ENCODE measurements around the gene METTL25. TPM values are rescaled to one million over a fixed set of nuclear protein-coding genes. Genes with fewer than 3 reads are reported as not detected.

The METTL25 gene
- total and polyA plus RNA-seq, 4 donors, result 2.6 to 25.1 (median 8.6) TPM

DNA sequence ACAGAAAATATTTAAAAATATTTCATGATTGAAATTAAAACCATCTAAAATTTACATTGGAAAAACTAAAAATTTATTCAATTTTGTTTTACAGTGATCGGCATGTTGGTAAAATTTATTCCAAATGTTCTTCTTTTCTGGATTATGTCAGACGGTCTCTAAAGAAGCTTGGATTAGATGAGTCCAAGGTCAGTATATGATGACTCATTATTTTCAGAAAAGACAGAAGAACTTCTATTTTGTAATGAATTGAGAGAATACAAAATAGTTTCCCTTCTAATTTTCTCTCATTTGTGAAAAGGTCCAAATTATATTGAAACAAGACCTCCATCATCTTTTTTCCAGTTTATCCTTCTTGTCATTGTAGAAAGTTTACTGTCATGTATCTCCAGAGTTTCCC lies 98.3 kb downstream of the METTL25 start:
- Histone ChIP-seq H3K9ac (ENCODE audit: insufficient read depth in 1 of 2, low read length in 2 of 2) (no peak overlapping the region), H3K27ac (ENCODE audit: low read depth in 1 of 2, low read length in 1 of 2) (no peak overlapping the region), H3K9me3 (ENCODE audit: control insufficient read depth in 4 of 4, insufficient read depth in 3 of 4, low read length in 3 of 4) (no peaks in the 10 kb centered on the region), H3K36me3 (ENCODE audit: control insufficient read depth in 4 of 4, insufficient read depth in 4 of 4, low read length in 4 of 4) (peaks cover 0 to 8% (median 6%) of the 10 kb centered on the region in 4 donors), H3K4me3 (no peak overlapping the region), H3K4me1 (ENCODE audit: control insufficient read depth in 5 of 5, insufficient read depth in 5 of 5, low read length in 5 of 5) (no peaks in the 10 kb centered on the region), H3K27me3 (ENCODE audit: control insufficient read depth in 3 of 3, insufficient read depth in 3 of 3, low read length in 2 of 3) (no peaks in the 10 kb centered on the region)
- TF ChIP-seq, protein P1, sequence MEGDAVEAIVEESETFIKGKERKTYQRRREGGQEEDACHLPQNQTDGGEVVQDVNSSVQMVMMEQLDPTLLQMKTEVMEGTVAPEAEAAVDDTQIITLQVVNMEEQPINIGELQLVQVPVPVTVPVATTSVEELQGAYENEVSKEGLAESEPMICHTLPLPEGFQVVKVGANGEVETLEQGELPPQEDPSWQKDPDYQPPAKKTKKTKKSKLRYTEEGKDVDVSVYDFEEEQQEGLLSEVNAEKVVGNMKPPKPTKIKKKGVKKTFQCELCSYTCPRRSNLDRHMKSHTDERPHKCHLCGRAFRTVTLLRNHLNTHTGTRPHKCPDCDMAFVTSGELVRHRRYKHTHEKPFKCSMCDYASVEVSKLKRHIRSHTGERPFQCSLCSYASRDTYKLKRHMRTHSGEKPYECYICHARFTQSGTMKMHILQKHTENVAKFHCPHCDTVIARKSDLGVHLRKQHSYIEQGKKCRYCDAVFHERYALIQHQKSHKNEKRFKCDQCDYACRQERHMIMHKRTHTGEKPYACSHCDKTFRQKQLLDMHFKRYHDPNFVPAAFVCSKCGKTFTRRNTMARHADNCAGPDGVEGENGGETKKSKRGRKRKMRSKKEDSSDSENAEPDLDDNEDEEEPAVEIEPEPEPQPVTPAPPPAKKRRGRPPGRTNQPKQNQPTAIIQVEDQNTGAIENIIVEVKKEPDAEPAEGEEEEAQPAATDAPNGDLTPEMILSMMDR (IDR thresholded peaks at IDR 0.05; ENCODE audit: control extremely low read depth, extremely low read depth), result no peak
- 94 to 97% methylated on average over 2 of the region's 2 CpGs for WGBS, 2 donors
- ATAC-seq (ENCODE audit: insufficient read depth, low FRiP score), result no peak
- DNase-seq, result no peak

DNA sequence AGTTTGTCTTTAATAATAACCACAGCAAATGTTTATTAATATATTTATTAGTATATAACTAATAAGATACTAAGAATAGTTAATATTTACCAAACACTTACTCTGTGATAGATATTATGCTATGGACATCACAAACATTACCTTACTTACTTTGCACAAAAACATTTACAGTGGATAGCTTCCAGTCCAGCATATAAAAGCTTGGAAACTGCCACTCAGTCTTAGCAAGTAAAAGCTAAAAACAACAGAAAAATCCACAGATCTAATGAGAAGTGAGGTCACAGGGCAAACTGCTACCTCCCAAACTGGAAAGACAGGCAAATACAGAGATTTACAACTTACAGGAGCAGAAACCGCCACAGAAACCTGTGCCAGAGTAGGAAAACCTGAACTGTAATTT lies 99.8 kb downstream of the METTL25 start:
- H3K9me3 ChIP-seq (ENCODE audit: control insufficient read depth in 4 of 4, insufficient read depth in 3 of 4, low read length in 3 of 4), result no peaks in the 10 kb centered on the region
- no peak for ATAC-seq (ENCODE audit: insufficient read depth, low FRiP score)
- H3K9ac ChIP-seq (ENCODE audit: insufficient read depth in 1 of 2, low read length in 2 of 2), result no peak overlapping the region
- H3K27ac ChIP-seq (ENCODE audit: low read depth in 1 of 2, low read length in 1 of 2), result no peak overlapping the region
- H3K27me3 ChIP-seq (ENCODE audit: control insufficient read depth in 3 of 3, insufficient read depth in 3 of 3, low read length in 2 of 3), result no peaks in the 10 kb centered on the region
- TF ChIP-seq, protein P1 (IDR thresholded peaks at IDR 0.05; ENCODE audit: control extremely low read depth, extremely low read depth), result no peak
- no peaks in the 10 kb centered on the region for H3K4me1 ChIP-seq (ENCODE audit: control insufficient read depth in 5 of 5, insufficient read depth in 5 of 5, low read length in 5 of 5)
- 98 to 100% methylated on average over 1 of the region's 1 CpG for WGBS, 2 donors
- DNase-seq, result peak in 2 of 3 donors; percentile 3 to 38
- H3K36me3 ChIP-seq (ENCODE audit: control insufficient read depth in 4 of 4, insufficient read depth in 4 of 4, low read length in 4 of 4), result peaks cover 0 to 8% (median 6%) of the 10 kb centered on the region in 4 donors
- no peak overlapping the region for H3K4me3 ChIP-seq

DNA sequence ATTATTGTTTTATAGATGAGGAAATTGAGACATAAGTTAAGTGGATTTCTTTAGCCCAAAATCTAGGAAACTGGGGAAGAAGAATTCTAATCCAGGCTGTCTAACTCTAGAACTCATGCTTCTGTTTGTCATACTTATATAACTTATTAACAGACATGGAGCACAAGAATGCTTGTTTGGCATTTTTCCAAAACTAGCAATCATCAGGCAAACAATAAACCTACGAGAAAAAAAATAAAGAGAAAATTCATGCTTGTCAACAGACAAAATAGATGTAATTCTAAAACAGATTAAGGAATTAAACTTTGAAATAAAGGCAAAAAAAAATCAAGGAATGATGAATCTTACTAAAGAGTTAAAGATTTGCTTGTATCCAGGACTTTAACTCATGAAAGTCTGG lies 103.1 kb downstream of the METTL25 start:
- no peaks in the 10 kb centered on the region for H3K27me3 ChIP-seq (ENCODE audit: control insufficient read depth in 3 of 3, insufficient read depth in 3 of 3, low read length in 2 of 3)
- no peak overlapping the region for H3K9ac ChIP-seq (ENCODE audit: insufficient read depth in 1 of 2, low read length in 2 of 2)
- H3K36me3 ChIP-seq (ENCODE audit: control insufficient read depth in 4 of 4, insufficient read depth in 4 of 4, low read length in 4 of 4), result peaks cover 0 to 8% (median 6%) of the 10 kb centered on the region in 4 donors
- DNase-seq, result no peak
- H3K4me3 ChIP-seq, result no peak overlapping the region
- no peaks in the 10 kb centered on the region for H3K9me3 ChIP-seq (ENCODE audit: control insufficient read depth in 4 of 4, insufficient read depth in 3 of 4, low read length in 3 of 4)
- WGBS, 2 donors, result 60 to 69% methylated on average over 1 of the region's 1 CpG
- TF ChIP-seq, protein P1 (IDR thresholded peaks at IDR 0.05; ENCODE audit: control extremely low read depth, extremely low read depth), result no peak
- H3K27ac ChIP-seq (ENCODE audit: low read depth in 1 of 2, low read length in 1 of 2), result no peak overlapping the region
- no peaks in the 10 kb centered on the region for H3K4me1 ChIP-seq (ENCODE audit: control insufficient read depth in 5 of 5, insufficient read depth in 5 of 5, low read length in 5 of 5)
- no peak for ATAC-seq (ENCODE audit: insufficient read depth, low FRiP score)

DNA sequence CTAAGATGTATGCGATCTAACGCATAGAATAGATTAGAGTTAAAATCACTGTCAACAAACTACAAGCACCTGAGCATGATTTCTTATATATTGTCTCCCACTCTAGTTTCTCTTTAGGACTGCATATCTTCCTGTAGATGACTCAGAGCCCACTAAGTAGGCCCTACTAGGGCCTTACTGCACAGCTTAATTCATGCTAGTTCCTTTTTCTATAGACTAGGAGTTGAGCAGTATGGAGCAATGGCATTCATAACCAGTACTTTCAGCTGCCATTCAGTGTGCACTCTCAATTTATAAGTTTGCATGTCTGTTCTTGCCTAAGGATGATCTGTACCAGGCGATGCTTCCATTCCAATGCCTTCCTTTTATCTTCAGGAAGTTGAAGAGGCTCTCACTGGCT lies 103.5 kb downstream of the METTL25 start:
- H3K27ac ChIP-seq (ENCODE audit: low read depth in 1 of 2, low read length in 1 of 2), result no peak overlapping the region
- TF ChIP-seq, protein P1 (IDR thresholded peaks at IDR 0.05; ENCODE audit: control extremely low read depth, extremely low read depth), result no peak
- H3K4me1 ChIP-seq (ENCODE audit: control insufficient read depth in 5 of 5, insufficient read depth in 5 of 5, low read length in 5 of 5), result no peaks in the 10 kb centered on the region
- no peak overlapping the region for H3K4me3 ChIP-seq
- WGBS, 2 donors, result 62 to 85% methylated on average over 3 of the region's 3 CpGs
- no peaks in the 10 kb centered on the region for H3K9me3 ChIP-seq (ENCODE audit: control insufficient read depth in 4 of 4, insufficient read depth in 3 of 4, low read length in 3 of 4)
- no peak for DNase-seq
- H3K27me3 ChIP-seq (ENCODE audit: control insufficient read depth in 3 of 3, insufficient read depth in 3 of 3, low read length in 2 of 3), result no peaks in the 10 kb centered on the region
- no peak for ATAC-seq (ENCODE audit: insufficient read depth, low FRiP score)
- peaks cover 0 to 8% (median 6%) of the 10 kb centered on the region in 4 donors for H3K36me3 ChIP-seq (ENCODE audit: control insufficient read depth in 4 of 4, insufficient read depth in 4 of 4, low read length in 4 of 4)
- H3K9ac ChIP-seq (ENCODE audit: insufficient read depth in 1 of 2, low read length in 2 of 2), result no peak overlapping the region
